ENCODE measurements around the gene CPNE7.

CPNE7 gene

GRCh38 chr16:89588413-89589109, 13.0 kb downstream of the CPNE7 start:
- H3K27ac ChIP-seq (ENCODE audit: low read depth, low read length) = no peak overlapping the region
- H3F3A ChIP-seq (ENCODE audit: insufficient read depth) = no peaks in the 10 kb centered on the region
- no peak for TF ChIP-seq CTCF (IDR thresholded peaks at IDR 0.05; ENCODE audit: insufficient read depth, low read length, poor library complexity, severe bottlenecking)
- H3K27me3 ChIP-seq (ENCODE audit: low read length) = no peaks in the 10 kb centered on the region
- no peaks in the 10 kb centered on the region for H3K9me3 ChIP-seq (ENCODE audit: insufficient read depth, low read length)
- H4K20me1 ChIP-seq (ENCODE audit: low read depth, low read length) = no peaks in the 10 kb centered on the region
- H2AFZ ChIP-seq (ENCODE audit: low read depth, low read length, severe bottlenecking) = no peak overlapping the region
- H3K9ac ChIP-seq (ENCODE audit: low read length) = no peak overlapping the region
- H3K36me3 ChIP-seq (ENCODE audit: low read length) = no peaks in the 10 kb centered on the region
- H3K79me2 ChIP-seq (ENCODE audit: insufficient read depth, low read length) = no peaks in the 10 kb centered on the region
- no peak overlapping the region for H3K4me3 ChIP-seq (ENCODE audit: insufficient read depth, low read length, poor library complexity, severe bottlenecking)
- H3K9me2 ChIP-seq (replicated peaks; ENCODE audit: insufficient read depth, low read length) = no peaks in the 10 kb centered on the region
- no peak overlapping the region for H3K4me2 ChIP-seq (ENCODE audit: low read depth, low read length, poor library complexity, severe bottlenecking)

- Histone ChIP-seq H3K4me3 (ENCODE audit: insufficient read depth, low read length, poor library complexity, severe bottlenecking) (no peak overlapping the region), H4K20me1 (ENCODE audit: low read depth, low read length) (no peaks in the 10 kb centered on the region), H3K9ac (ENCODE audit: low read length) (no peak overlapping the region), H3K9me3 (ENCODE audit: insufficient read depth, low read length) (no peaks in the 10 kb centered on the region), H3F3A (ENCODE audit: insufficient read depth) (no peaks in the 10 kb centered on the region), H3K4me2 (ENCODE audit: low read depth, low read length, poor library complexity, severe bottlenecking) (no peak overlapping the region), H3K27ac (ENCODE audit: low read depth, low read length) (no peak overlapping the region), H3K36me3 (ENCODE audit: low read length) (no peaks in the 10 kb centered on the region), H3K27me3 (ENCODE audit: low read length) (no peaks in the 10 kb centered on the region), H3K9me2 (replicated peaks; ENCODE audit: insufficient read depth, low read length) (no peaks in the 10 kb centered on the region), H3K79me2 (ENCODE audit: insufficient read depth, low read length) (no peaks in the 10 kb centered on the region), H2AFZ (ENCODE audit: low read depth, low read length, severe bottlenecking) (no peak overlapping the region)
- no peak for TF ChIP-seq EZH2phosphoT487 (conservative IDR thresholded peaks at IDR 0.05; ENCODE audit: low read length)
- no peak for TF ChIP-seq CTCF (IDR thresholded peaks at IDR 0.05; ENCODE audit: insufficient read depth, low read length, poor library complexity, severe bottlenecking)
Observed at GRCh38 chr16:89589241-89589926, 13.8 kb downstream of the CPNE7 start.

GRCh38 chr16:89593841-89594240, 18.3 kb downstream of the CPNE7 start:
- Histone ChIP-seq H3K9ac (ENCODE audit: low read length) (no peak overlapping the region), H3K27me3 (ENCODE audit: low read length) (no peaks in the 10 kb centered on the region), H3K9me2 (replicated peaks; ENCODE audit: insufficient read depth, low read length) (no peaks in the 10 kb centered on the region), H3K9me3 (ENCODE audit: insufficient read depth, low read length) (no peaks in the 10 kb centered on the region), H2AFZ (ENCODE audit: low read depth, low read length, severe bottlenecking) (no peak overlapping the region), H3K4me3 (ENCODE audit: insufficient read depth, low read length, poor library complexity, severe bottlenecking) (no peak overlapping the region), H3K4me2 (ENCODE audit: low read depth, low read length, poor library complexity, severe bottlenecking) (no peak overlapping the region), H4K20me1 (ENCODE audit: low read depth, low read length) (no peaks in the 10 kb centered on the region), H3F3A (ENCODE audit: insufficient read depth) (no peaks in the 10 kb centered on the region), H3K36me3 (ENCODE audit: low read length) (no peaks in the 10 kb centered on the region), H3K79me2 (ENCODE audit: insufficient read depth, low read length) (no peaks in the 10 kb centered on the region), H3K27ac (ENCODE audit: low read depth, low read length) (no peak overlapping the region)
- TF ChIP-seq CTCF (IDR thresholded peaks at IDR 0.05; ENCODE audit: insufficient read depth, low read length, poor library complexity, severe bottlenecking) = no peak
- TF ChIP-seq EZH2phosphoT487 (conservative IDR thresholded peaks at IDR 0.05; ENCODE audit: low read length) = no peak

Measured in SU-DHL-6 (cell line).